ENCODE measurements around the gene SLC22A7.

SLC22A7 gene, protein sequence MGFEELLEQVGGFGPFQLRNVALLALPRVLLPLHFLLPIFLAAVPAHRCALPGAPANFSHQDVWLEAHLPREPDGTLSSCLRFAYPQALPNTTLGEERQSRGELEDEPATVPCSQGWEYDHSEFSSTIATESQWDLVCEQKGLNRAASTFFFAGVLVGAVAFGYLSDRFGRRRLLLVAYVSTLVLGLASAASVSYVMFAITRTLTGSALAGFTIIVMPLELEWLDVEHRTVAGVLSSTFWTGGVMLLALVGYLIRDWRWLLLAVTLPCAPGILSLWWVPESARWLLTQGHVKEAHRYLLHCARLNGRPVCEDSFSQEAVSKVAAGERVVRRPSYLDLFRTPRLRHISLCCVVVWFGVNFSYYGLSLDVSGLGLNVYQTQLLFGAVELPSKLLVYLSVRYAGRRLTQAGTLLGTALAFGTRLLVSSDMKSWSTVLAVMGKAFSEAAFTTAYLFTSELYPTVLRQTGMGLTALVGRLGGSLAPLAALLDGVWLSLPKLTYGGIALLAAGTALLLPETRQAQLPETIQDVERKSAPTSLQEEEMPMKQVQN

DNA sequence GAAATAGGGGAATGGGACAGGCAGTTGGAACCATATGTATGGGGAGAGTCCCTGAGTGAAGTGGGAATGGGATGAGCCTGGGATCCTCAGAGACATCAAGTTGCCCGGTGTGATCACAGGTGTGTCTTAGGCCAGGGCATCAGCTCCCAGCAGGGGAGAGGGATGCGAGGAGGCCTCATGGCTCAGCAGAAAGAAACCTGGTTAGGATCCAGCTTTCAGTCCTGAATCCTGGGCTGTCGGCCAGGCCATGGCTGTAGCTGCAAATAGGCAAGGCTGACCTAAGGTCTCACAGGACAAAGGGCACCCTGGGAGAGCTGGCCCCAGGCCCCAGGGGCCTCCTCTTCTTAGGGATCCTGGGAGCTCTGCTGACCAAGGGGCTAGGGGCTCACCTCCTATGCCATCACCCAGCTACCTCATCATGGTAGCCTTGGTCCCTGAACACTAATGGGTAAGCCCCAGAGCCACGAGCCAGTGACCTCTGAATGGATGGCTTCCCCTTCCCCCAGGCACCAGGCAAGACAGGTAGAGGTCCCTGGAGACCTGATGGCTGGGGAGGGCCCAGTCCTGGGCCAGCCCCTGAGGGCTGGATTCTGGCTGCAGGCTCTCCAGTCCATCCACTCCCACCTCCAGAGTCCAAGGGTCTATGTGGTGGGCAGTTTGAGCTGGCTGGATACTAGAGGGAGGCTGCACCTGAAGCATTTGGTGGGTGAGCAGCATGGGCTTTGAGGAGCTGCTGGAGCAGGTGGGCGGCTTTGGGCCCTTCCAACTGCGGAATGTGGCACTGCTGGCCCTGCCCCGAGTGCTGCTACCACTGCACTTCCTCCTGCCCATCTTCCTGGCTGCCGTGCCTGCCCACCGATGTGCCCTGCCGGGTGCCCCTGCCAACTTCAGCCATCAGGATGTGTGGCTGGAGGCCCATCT lies at the start of gene SLC22A7:
SLC22A7 (plus strand) TSS at position 617 of the 921 bp plus-strand sequence; CDS start at position 716, 99 bp downstream.
- FAIRE-seq, result no peak

DNA sequence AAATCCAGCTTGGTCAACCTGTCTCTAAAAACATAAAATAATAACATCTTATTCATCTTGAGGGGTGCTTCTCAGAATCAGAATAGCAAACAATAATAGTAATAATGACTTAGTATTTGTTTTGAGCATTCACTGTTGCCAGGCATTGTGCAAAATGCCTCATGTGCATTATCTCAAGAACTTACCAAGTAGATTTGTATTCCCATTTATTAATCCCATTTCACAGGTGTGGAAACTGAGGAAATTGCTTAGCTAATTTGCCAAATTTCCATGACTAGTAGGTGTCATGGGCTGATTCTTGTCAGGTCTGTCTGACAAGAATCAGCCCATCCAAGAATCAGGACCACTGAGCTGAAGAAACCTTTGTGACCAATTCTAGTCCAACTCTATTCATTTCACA lies 49.3 kb upstream of the SLC22A7 start:
- FAIRE-seq, result no peak

DNA sequence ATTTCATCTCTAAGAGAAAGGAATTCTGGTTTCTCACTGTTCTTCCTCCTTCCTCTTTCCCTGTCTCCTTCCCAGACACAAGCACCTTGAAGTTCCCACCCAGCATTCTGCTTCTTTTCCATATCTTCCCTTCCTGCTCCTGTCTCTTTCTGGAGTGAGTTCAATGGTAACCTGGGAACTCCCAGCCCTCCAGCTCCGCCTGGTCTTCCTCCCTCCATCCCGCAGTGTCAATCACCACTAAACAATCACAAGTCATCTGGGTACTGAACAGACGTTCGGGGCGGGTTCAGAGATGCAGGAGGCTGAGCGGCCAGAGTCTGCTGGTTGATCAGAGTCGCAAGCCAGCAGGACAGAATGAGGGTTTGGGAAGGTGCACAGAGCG lies 47.1 kb upstream of the SLC22A7 start:
- no peak for FAIRE-seq

DNA sequence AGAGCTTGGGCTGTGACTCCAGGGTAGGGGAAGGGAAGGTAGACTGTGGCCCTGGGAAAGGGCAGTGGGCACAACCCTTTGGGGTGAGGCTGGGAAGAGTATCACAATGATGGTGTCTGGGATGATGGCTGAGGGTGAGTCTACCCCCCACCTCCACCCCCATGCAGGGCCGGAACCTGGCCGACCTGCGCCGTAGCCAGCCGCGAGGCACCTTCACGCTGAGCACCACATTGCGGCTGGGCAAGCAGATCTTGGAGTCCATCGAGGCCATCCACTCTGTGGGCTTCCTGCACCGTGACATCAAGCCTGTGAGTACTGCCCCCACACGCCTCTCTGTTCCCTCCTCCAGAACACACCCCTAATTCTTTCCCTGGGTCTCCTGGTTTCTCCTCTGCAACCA lies 44.7 kb upstream of the SLC22A7 start:
- FAIRE-seq, result no peak

DNA sequence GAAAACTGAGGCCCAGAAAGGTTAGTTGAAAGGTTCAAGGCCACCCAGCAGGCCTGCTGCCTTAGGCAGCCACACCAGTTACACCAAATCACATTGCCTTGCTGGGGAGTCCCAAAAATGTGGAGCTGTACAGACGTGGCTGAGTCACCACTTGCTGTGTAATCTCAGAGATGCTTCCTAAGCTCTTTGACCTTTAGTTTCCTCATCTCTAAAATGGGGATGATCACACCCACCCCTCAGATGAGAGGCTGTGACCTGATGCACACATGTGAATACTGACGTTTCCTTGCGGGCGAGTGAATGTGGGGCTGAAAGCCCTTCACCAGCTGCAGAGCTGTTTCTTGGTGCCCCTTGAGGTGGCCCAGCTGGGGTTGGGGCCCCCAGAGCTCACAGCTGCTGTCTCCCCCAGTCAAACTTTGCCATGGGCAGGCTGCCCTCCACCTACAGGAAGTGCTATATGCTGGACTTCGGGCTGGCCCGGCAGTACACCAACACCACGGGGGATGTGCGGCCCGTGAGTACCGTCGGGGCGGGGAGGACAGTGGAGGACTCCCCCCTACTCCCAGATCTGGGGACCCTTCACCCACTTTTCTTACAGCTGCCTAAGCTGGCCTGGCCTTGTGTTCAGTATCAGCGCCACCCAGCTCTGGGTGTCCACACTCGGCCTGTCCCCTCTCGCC lies 43.8 kb upstream of the SLC22A7 start:
- no peak for FAIRE-seq

DNA sequence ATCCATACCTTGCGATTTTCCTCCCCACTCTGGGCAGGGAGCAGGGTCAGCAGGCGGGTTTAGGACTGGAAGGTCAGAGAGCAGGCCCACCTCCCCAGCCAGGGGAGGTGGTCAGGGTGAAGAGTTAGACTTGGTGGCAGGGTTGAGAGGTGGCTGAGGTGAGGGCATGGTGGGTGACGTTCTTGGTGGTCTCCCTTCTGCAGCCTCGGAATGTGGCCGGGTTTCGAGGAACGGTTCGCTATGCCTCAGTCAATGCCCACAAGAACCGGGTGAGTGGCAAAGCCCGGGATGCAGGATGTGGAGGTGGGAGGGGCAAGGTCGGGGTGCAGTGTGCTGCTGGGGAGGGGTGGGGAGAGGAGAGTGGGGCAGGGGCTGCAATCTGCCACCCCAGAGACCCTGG lies 43.2 kb upstream of the SLC22A7 start:
- FAIRE-seq, result no peak

DNA sequence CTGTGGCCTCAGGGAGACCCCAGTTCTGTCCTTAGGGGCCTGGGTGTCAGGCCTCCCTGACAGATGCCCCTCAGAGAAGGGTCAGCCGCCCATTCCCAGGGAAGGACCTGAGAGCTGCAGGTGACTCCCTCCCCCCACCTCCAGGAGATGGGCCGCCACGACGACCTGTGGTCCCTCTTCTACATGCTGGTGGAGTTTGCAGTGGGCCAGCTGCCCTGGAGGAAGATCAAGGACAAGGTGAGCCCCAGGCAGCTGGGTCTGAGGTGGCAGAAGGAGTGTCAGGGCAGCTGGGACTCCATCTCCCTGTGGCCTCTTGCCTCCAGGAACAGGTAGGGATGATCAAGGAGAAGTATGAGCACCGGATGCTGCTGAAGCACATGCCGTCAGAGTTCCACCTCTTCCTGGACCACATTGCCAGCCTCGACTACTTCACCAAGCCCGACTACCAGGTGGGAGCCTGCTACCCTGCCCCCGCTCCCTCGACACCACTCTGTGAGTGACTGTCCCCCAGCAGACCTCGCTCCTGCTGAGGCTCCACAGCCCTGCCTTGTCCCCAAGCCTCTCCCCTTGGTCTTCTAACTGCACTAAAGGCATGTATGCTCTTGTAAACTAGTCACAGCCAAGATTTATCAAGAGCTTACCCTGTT lies 42.5 kb upstream of the SLC22A7 start:
- FAIRE-seq, result no peak

DNA sequence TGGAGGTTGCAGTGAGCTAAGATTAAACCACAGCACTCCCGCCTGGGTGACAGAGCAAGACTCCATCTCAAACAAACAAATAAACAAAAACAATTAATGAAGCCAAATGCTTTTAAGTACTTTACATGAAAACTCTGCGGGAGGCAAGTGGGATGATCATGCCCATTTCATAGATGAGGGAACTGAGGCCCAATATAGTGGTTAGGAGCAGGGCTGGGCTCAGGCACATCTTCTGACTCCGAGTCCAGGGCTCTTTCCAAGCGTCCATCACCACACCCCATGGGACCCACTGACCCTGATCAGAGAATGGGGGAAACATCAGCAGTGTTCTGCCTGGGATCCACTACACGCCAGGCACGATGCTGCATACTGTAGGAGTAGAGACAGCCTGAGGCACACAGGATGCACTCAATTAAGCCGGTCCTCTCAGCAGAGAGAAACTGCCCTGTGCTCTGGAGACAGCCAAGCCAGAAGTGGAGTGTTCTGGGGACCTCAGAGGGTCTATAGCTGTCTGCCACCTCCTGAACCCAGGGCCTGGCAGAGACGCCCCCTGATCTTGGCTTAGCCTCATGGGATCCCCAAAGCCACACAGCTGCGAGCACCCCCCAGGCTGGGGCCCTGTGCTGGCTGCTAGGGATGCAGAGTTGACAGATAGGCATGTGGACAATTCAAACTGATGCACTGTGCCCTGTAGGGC lies 41.2 kb upstream of the SLC22A7 start:
- FAIRE-seq, result no peak

DNA sequence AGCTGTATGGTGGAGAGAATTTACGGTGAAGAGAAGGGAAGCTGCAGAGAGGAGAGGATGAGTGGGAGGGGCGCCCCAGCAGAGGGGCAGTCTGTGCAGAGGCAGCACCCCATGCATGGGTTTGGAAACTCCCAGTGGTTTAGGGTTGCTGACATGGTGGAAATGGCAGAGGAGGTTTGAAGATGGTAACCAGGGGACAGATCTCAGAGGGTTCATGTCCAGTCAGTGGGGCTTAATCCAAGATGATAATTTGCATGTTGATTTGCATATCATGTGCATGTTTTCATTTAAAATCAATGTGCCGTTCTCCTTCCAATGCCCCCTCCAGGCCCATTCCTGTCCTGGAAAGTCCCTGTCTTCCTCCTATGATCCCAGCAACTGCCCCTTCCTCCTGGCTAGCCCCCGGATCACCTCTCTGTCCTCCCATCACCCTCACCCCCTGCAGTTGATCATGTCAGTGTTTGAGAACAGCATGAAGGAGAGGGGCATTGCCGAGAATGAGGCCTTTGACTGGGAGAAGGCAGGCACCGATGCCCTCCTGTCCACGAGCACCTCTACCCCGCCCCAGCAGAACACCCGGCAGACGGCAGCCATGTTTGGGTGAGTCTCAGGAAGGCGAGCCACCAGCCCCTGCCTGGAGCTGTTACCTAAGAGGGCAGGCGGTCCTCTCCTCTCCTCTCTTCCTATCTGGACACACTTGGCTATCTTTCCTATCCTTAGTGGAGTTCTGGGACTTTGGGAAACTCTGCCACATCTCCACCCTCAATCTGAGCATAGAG lies 40.5 kb upstream of the SLC22A7 start:
- no peak for FAIRE-seq

DNA sequence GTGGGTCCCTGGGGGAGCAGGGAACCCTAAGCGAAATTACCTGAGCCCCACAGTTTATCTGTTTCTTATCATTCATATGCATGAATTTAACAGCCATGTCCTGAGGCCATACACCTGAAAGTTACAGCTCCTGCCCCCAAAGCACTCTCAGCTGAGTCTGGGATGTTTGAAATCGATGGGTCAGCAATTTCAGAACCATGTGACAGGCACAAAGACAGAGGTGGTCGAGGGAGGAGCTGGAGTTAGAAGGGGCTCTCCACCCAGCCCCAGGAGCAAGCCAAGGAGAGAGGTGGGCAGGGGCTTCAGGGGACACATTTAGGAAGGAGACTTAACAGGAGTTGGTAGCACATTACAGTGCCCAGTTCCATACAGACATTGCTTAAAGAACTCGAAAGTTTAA lies 39.9 kb upstream of the SLC22A7 start:
- FAIRE-seq, result no peak

DNA sequence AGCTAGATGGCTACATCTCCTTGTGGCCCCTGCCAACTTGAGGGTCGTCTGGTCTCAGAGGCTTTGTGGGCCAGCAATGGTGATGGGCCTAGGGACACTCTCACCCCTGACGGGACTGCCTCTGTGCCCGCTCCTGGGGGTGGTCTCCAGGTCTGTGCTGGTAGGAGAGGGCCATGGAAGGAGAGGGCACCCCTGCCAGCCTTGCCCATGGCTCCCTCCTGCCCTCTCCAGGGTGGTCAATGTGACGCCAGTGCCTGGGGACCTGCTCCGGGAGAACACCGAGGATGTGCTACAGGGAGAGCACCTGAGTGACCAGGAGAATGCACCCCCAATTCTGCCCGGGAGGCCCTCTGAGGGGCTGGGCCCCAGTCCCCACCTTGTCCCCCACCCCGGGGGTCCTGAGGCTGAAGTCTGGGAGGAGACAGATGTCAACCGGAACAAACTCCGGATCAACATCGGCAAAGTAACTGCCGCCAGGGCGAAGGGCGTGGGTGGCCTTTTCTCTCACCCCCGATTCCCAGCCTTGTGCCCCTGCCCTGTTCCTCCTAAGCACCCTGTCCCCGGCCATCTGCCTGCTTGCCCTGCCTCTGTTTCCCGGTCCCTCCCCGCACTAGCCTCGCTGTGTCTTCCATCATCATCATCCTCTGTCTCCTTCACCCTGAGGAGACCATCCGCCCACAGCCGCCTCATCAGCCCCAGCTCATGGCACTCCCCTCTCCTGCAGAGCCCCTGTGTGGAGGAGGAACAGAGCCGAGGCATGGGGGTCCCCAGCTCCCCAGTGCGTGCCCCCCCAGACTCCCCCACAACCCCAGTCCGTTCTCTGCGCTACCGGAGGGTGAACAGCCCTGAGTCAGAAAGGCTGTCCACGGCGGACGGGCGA lies 39.0 kb upstream of the SLC22A7 start:
- no peak for FAIRE-seq

DNA sequence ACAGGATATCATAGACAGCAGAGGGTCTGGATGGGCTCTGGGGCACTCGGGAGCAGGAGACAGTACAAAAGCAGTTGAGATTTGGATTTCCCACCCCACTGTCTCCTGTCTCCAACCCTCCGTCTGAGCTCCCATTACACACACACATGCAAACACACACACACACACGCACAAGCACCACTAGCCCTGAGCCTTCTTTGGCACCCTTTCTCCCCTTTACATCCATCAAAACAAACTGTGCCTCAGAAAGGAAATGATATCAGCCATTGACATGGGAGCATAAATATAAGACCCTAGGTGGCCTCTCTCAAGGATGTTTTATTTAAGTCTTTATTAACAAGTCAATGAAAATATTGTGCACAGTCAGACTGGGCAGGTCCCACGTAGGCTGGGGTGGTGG lies 37.3 kb upstream of the SLC22A7 start:
- FAIRE-seq, result no peak

DNA sequence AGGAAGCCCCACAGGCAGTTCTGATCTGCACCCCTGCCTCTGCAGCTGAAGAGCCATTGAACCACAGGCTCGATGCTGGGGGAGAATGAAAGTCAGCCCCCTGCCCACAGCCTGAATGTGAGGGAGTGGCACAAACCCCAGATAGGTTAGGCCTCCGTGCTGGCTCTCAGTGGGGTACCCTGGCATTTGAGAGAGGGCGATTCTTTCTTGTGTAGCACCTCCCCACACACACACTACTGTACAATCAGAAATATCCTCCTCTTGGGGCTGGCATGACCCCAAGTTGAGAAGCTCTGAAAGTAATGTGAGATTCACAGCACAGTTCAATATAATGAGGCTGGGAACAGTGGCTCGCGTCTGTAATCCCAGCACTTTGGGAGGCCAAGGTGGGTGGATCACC lies 36.9 kb upstream of the SLC22A7 start:
- FAIRE-seq, result no peak

DNA sequence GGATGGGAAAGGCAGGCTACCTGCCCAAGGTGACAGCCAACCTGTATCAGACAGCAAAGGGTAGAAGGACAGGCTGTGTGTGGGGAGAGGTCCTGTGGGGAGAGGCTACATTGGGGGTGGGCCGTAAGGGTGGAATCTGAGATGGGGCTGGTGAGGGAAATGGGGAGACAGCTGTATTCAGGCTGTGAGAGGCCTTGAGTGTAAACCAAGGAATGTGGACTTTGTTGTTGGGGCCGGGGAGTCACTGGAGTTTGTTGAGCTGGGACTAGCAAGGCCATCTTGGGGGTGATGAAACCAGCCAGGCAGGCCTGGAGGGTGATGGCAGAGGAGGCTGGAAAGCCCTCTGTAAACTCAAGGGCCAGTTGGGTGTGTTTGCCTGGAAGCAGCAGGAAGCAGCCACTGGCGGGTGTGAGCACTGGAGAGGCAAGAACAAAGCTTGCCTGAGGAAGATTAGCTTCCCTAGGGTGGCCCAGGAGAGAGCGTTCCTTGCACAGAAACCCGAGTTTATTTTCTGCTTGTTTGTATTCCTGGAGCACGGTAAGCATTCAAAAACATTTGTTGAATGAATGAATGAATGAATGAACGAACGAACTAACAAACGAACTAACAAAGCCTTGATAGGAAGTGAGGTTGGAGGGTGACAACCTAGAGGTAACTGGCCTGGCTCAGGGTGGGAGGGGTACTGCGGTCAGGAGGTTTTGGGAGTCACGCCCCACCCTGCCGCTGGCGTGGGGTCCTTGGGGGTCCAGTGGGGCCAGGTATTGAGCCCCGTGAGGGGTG lies 35.9 kb upstream of the SLC22A7 start:
- no peak for FAIRE-seq

DNA sequence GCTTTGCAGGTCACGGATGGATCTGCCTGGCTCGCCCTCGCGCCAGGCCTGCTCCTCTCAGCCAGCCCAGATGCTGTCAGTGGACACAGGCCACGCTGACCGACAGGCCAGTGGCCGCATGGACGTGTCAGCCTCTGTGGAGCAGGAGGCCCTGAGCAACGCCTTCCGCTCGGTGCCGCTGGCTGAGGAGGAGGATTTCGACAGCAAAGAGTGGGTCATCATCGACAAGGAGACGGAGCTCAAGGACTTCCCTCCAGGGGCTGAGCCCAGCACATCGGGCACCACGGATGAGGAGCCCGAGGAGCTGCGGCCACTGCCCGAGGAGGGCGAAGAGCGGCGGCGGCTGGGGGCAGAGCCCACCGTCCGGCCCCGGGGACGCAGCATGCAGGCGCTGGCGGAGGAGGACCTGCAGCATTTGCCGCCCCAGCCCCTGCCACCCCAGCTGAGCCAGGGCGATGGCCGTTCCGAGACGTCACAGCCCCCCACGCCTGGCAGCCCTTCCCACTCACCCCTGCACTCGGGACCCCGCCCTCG lies 35.2 kb upstream of the SLC22A7 start:
- FAIRE-seq, result no peak

DNA sequence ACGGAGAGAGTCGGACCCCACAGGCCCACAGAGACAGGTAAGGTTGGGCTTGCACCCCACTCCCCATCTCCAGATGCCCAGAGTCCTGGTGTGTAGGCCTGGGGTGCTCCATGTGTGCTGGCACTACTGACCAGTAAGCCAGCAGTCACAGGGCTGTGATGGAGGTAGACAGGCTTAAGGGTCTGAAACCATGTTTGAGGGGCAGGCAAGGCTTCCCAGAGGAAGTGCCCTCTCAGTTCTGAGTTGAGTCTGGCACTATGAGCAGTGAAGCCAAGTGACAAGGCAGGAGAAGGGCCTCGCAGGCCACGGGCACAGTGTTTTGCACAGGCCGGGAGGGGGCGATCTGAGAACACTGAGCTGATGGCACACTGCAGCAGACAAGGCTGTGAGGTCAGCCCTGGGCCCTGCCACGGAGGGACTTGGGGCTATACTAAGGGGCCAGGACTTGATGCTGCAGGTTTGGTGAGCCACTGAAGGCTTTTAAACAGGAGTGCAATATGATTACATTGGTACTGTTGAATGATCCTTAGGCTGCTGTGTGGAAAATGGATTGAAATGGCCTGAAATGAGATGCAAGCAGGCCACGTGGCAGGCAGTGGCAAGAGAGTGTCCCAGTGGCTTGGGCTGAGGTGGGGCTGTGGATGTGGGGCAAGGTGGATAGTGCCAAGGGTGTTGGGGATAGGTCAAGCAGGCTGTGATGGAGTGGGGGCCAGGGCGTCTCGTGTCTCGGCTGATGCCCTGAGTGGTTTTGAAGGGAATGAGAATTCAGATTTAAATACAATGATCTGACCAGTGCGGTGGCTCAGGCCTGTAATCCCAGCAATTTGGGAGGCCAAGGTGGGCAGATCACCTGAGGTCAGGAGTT lies 34.5 kb upstream of the SLC22A7 start:
- FAIRE-seq, result no peak

DNA sequence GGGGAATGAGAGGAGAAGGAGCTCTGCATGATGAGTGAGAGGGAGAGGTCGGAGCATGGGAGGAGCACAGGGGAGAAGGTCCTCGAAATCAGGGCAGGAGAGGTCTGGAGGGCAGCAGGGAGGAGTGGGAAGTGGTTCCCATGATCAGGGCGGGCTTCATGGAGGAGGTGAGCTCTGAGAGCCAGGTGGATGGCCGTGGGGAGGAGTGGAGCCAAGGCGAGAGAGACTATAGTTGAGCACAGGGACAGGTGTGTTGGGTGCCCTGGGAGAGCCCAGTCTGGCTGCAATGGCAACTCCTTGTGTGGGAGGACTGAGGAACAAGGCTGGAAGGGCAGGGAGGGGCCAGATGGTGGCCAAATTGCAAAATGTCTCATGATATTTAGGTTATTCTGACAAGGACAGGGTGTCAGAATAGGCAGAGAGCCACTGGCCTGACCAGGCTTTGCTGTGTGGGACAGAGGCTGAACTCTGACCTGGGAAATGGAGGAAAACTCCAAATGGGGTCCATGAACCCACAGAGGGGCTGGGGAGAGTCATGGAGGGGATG lies 33.4 kb upstream of the SLC22A7 start:
- no peak for FAIRE-seq

DNA sequence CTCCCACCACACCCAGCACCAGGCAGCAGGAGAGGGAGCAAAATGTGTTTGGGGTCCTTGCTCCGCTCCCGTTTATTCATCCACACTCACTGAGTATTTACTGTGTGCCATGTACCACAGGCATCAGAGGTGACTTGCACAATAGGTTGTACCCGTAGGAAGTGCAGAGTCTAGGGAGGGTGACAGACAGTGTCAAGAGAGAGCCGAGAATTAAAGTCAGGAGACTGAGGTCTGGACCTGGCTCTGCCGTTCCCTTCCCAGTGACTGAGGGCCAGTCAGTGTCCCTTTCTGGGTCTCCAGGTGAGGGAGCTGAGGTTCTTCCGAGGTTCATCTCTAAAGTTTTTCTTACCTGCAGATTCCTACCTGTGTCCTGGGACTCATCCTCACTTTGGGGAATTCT lies 32.5 kb upstream of the SLC22A7 start:
- no peak for FAIRE-seq
